Kidney (tissue), 14 donors: ENCODE measurements around the gene GNB5. TPM values are rescaled to one million over a fixed set of nuclear protein-coding genes. Genes with fewer than 3 reads are reported as not detected.

ENCODE experiments used
- DNase-seq, 5 donors: peaks; one replicate each; pipeline ENCODE4 v3.0.0-alpha.2; 2013 to 2020
- FAIRE-seq: peaks from 2 replicates; lab custom pipeline; 2012; peaks lifted over from hg19 to GRCh38; lab: Jason Lieb, UNC
- H3K27ac ChIP-seq, 2 donors: one replicate each; pipeline ENCODE4 v1.7.0; 2013; ENCODE audit warnings: low read depth in 2 of 2, low read length in 2 of 2, inconsistent platforms in 1 of 2
- H3K27me3 ChIP-seq: one replicate; pipeline ENCODE4 v1.7.1; 2013; ENCODE audit warnings: low read length, inconsistent platforms; ENCODE audit not compliant: control insufficient read depth, insufficient read depth
- H3K36me3 ChIP-seq, 3 donors: one replicate each; pipeline versions ENCODE4 v1.7.0 to v1.7.1; 2013; ENCODE audit warnings: low read length in 3 of 3, control low read depth in 1 of 3, inconsistent platforms in 1 of 3; ENCODE audit not compliant: insufficient read depth in 3 of 3, control insufficient read depth in 2 of 3
- H3K4me1 ChIP-seq, 3 donors: one replicate each; pipeline versions ENCODE4 v1.7.0 to v1.7.1; 2013; ENCODE audit warnings: low read length in 3 of 3, inconsistent platforms in 1 of 3, low read depth in 1 of 3; ENCODE audit not compliant: control insufficient read depth in 2 of 3, insufficient read depth in 2 of 3
- H3K4me3 ChIP-seq, 3 donors: one replicate each; pipeline versions ENCODE4 v1.7.0 to v1.8.1; 2013; ENCODE audit warnings: low read length in 3 of 3, control low read depth in 1 of 3, inconsistent platforms in 1 of 3
- H3K9ac ChIP-seq, 3 donors: one replicate each; pipeline versions ENCODE4 v1.7.0 to v1.7.1; 2013; ENCODE audit warnings: low read length in 3 of 3, control low read depth in 1 of 3, inconsistent platforms in 1 of 3
- H3K9me3 ChIP-seq, 3 donors: one replicate each; pipeline versions ENCODE4 v1.7.0 to v1.7.1; 2013; ENCODE audit warnings: low read length in 3 of 3, control low read depth in 1 of 3, inconsistent platforms in 1 of 3; ENCODE audit not compliant: control insufficient read depth in 2 of 3, insufficient read depth in 1 of 3
- CTCF ChIP-seq: IDR thresholded peaks from 3 replicates; pipeline ENCODE4 v1.5.1; 2012; ENCODE audit warnings: mild to moderate bottlenecking, moderate library complexity, borderline replicate concordance; ENCODE audit not compliant: insufficient read depth; ENCODE audit errors: extremely low read depth
- intact Hi-C: fragments of 100-400 bp; cut with DNase I; formaldehyde crosslinking; loops from one replicate; pipeline ENCODE4 v1.11.1; 2022
- polyA plus RNA-seq: library from polyadenylated mRNA; stranded (reverse); fragments of 350-450 nt; fragmentation: Illumina TruSeq; extraction: RNeasy Lipid Tissue Mini Kit (QIAGEN cat#74804); gene quantifications from one replicate; pipeline ENCODE4 v1.2.3, GENCODE V29; 2014; ENCODE audit warnings: low read depth, low replicate concordance; ENCODE audit not compliant: insufficient read depth
- total RNA-seq: library from RNA; stranded (reverse); fragmentation: NEBNext Ultra II Directional; extraction: Animal tissue kit (Norgen Biotek cat#: 25700); gene quantifications from one replicate; pipeline ENCODE4 v1.2.1, GENCODE V29; 2021
- donor health status: control.
- donor health status: control.
- donor health status: control.
- donor health status: control.
- donor health status: control.
- donor health status: DM: yes; HTN: yes; CAD: no.
- donor health status: Normal renal cell carcinoma (clear cell type).

The GNB5 gene
- total and polyA plus RNA-seq, 2 donors from 2014 or later = 28.3 to 43.6 TPM

GRCh38 chr15:52217186-52217585 is 26.0 kb upstream of the GNB5 start:
- Histone ChIP-seq H3K4me3 (no peak overlapping the region), H3K9ac (no peak overlapping the region), H3K9me3 (no peaks in the 10 kb centered on the region), H3K27ac (no peak overlapping the region), H3K27me3 (no peaks in the 10 kb centered on the region), H3K36me3 (peaks cover 0 to 7% (median 4%) of the 10 kb centered on the region in 3 donors), H3K4me1 (no peaks in the 10 kb centered on the region)
- DNase-seq (no peak), FAIRE-seq (no peak)
- intact Hi-C loops = no loop called here
- no peak for TF ChIP-seq CTCF

GRCh38 chr15:52214553-52214952 is 23.4 kb upstream of the GNB5 start:
- H3K4me3 ChIP-seq = no peak overlapping the region
- no peak overlapping the region for H3K27ac ChIP-seq
- FAIRE-seq = no peak
- no peaks in the 10 kb centered on the region for H3K9me3 ChIP-seq
- H3K4me1 ChIP-seq = no peaks in the 10 kb centered on the region
- H3K36me3 ChIP-seq = peaks cover 0 to 9% (median 7%) of the 10 kb centered on the region in 3 donors
- no peak for TF ChIP-seq CTCF
- no peaks in the 10 kb centered on the region for H3K27me3 ChIP-seq
- DNase-seq = no peak
- intact Hi-C loops = no loop called here
- no peak overlapping the region for H3K9ac ChIP-seq

- FAIRE-seq (no peak), DNase-seq (no peak)
- Histone ChIP-seq H3K27ac (no peak overlapping the region), H3K4me3 (no peak overlapping the region), H3K36me3 (peaks cover 0 to 9% (median 5%) of the 10 kb centered on the region in 3 donors), H3K27me3 (no peaks in the 10 kb centered on the region), H3K4me1 (no peaks in the 10 kb centered on the region), H3K9me3 (no peaks in the 10 kb centered on the region), H3K9ac (no peak overlapping the region)
- intact Hi-C loops = no loop called here
- TF ChIP-seq CTCF = no peak
Observed at GRCh38 chr15:52213206-52213605, 22.0 kb upstream of the GNB5 start.
